ENCODE measurements around the gene PNLIPRP3.

DNA sequence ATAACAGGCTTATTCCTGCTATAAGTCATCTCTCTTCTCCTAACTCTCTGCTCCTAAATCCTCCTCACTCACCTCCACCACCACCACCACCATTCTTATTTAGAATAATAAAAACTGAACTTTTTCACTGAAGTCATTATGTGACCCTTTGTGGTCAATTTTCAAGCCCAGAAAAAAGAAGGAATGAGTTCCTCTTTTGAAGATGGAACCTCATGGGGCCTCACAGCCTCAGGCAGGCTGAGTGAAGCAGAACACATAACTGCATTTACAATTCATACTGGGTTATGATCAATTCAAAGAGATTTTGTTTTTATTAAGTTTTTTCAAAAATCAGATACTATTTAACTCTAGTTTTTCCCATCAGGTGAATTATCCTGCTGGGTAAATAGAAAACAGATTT, 29.8 kb downstream of the PNLIPRP3 start:
- TF ChIP-seq, protein P1, sequence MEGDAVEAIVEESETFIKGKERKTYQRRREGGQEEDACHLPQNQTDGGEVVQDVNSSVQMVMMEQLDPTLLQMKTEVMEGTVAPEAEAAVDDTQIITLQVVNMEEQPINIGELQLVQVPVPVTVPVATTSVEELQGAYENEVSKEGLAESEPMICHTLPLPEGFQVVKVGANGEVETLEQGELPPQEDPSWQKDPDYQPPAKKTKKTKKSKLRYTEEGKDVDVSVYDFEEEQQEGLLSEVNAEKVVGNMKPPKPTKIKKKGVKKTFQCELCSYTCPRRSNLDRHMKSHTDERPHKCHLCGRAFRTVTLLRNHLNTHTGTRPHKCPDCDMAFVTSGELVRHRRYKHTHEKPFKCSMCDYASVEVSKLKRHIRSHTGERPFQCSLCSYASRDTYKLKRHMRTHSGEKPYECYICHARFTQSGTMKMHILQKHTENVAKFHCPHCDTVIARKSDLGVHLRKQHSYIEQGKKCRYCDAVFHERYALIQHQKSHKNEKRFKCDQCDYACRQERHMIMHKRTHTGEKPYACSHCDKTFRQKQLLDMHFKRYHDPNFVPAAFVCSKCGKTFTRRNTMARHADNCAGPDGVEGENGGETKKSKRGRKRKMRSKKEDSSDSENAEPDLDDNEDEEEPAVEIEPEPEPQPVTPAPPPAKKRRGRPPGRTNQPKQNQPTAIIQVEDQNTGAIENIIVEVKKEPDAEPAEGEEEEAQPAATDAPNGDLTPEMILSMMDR (IDR thresholded peaks at IDR 0.05), result no peak
- no peak for TF ChIP-seq EZH2phosphoT487 (IDR thresholded peaks at IDR 0.05)
- TF ChIP-seq EZH2 (IDR thresholded peaks at IDR 0.05), result no peak
